Measurements from ENCODE around the gene LIPC. TPM values are rescaled to one million over a fixed set of nuclear protein-coding genes. Genes with fewer than 3 reads are reported as not detected.

Gene LIPC
- total and polyA plus RNA-seq, 8 donors, result 0.23 to 7.5 (median 0.76) TPM; not detected in 4

- no peak overlapping the region for H3K4me3 ChIP-seq
- no peaks in the 10 kb centered on the region for H3K27me3 ChIP-seq
- no peak overlapping the region for H3K27ac ChIP-seq
- intact Hi-C loops (cut with DNase I; ENCODE audit: low total_unique reads), result no loop called here
- no peaks in the 10 kb centered on the region for H3K9me3 ChIP-seq
- no peak for TF ChIP-seq EP300 (IDR thresholded peaks at IDR 0.05)
- TF ChIP-seq POLR2A (IDR thresholded peaks at IDR 0.05), result no peak
- no peak for TF ChIP-seq CTCF (IDR thresholded peaks at IDR 0.05)
- no peak for TF ChIP-seq POLR2AphosphoS5 (IDR thresholded peaks at IDR 0.05)
- H3K4me1 ChIP-seq, result no peaks in the 10 kb centered on the region
- no peaks in the 10 kb centered on the region for H3K36me3 ChIP-seq
- DNase-seq, result no peak
- 81 to 92% (median 87%) methylated on average over 3 of the region's 3 CpGs for WGBS, 5 donors
These were observed 45.1 kb upstream of the LIPC start for GRCh38 chr15:58386641-58387040.

- H3K36me3 ChIP-seq, result no peaks in the 10 kb centered on the region
- no peaks in the 10 kb centered on the region for H3K9me3 ChIP-seq
- no peak for TF ChIP-seq POLR2A (IDR thresholded peaks at IDR 0.05)
- no peak for TF ChIP-seq CTCF (IDR thresholded peaks at IDR 0.05)
- TF ChIP-seq EP300 (IDR thresholded peaks at IDR 0.05), result no peak
- no peak for TF ChIP-seq POLR2AphosphoS5 (IDR thresholded peaks at IDR 0.05)
- no peak overlapping the region for H3K4me3 ChIP-seq
- intact Hi-C loops (cut with DNase I; ENCODE audit: low total_unique reads), result no loop called here
- DNase-seq, result no peak
- H3K27ac ChIP-seq, result no peak overlapping the region
- 79 to 92% (median 91%) methylated on average over 2 of the region's 2 CpGs for WGBS, 5 donors
- H3K4me1 ChIP-seq, result no peaks in the 10 kb centered on the region
- no peaks in the 10 kb centered on the region for H3K27me3 ChIP-seq
These were observed 44.7 kb upstream of the LIPC start for GRCh38 chr15:58387130-58387529.

GRCh38 chr15:58388211-58388610 is 43.6 kb upstream of the LIPC start:
- no peak for DNase-seq

GRCh38 chr15:58390118-58390517 is 41.7 kb upstream of the LIPC start:
- peaks cover 0 to 8% (median 4%) of the 10 kb centered on the region in 4 donors for H3K4me1 ChIP-seq
- H3K4me3 ChIP-seq, result no peak overlapping the region
- H3K9me3 ChIP-seq, result no peaks in the 10 kb centered on the region
- intact Hi-C loops (cut with DNase I; ENCODE audit: low total_unique reads), result no loop called here
- WGBS, 5 donors, result 89 to 96% (median 95%) methylated on average over 3 of the region's 3 CpGs
- DNase-seq, result no peak
- H3K36me3 ChIP-seq, result no peaks in the 10 kb centered on the region
- no peaks in the 10 kb centered on the region for H3K27me3 ChIP-seq
- no peak for TF ChIP-seq POLR2A (IDR thresholded peaks at IDR 0.05)
- TF ChIP-seq EP300 (IDR thresholded peaks at IDR 0.05), result no peak
- no peak for TF ChIP-seq POLR2AphosphoS5 (IDR thresholded peaks at IDR 0.05)
- TF ChIP-seq CTCF (IDR thresholded peaks at IDR 0.05), result no peak
- H3K27ac ChIP-seq, result no peak overlapping the region

More at GRCh38 chr15:58388211-58388610, 43.6 kb upstream of the LIPC start:
- peaks cover 0 to 6% (median 2%) of the 10 kb centered on the region in 4 donors for H3K4me1 ChIP-seq
- H3K4me3 ChIP-seq, result no peak overlapping the region
- TF ChIP-seq POLR2A (IDR thresholded peaks at IDR 0.05), result no peak
- 92 to 99% (median 97%) methylated on average over 7 of the region's 7 CpGs for WGBS, 5 donors
- H3K9me3 ChIP-seq, result no peaks in the 10 kb centered on the region
- H3K36me3 ChIP-seq, result no peaks in the 10 kb centered on the region
- H3K27me3 ChIP-seq, result no peaks in the 10 kb centered on the region
- intact Hi-C loops (cut with DNase I; ENCODE audit: low total_unique reads), result no loop called here
- H3K27ac ChIP-seq, result no peak overlapping the region

- 82 to 93% (median 86%) methylated on average over 5 of the region's 5 CpGs for WGBS, 5 donors
- no peaks in the 10 kb centered on the region for H3K36me3 ChIP-seq
- no peaks in the 10 kb centered on the region for H3K27me3 ChIP-seq
- no peak for DNase-seq
- intact Hi-C loops (cut with DNase I; ENCODE audit: low total_unique reads), result no loop called here
- no peak overlapping the region for H3K27ac ChIP-seq
- H3K4me3 ChIP-seq, result no peak overlapping the region
- peaks cover 0 to 8% (median 4%) of the 10 kb centered on the region in 4 donors for H3K4me1 ChIP-seq
- no peaks in the 10 kb centered on the region for H3K9me3 ChIP-seq
- no peak for TF ChIP-seq POLR2A (IDR thresholded peaks at IDR 0.05)
These were observed 41.1 kb upstream of the LIPC start for GRCh38 chr15:58390655-58391054.

Measured in stomach (tissue), 9 donors.